Mesendoderm (in vitro differentiated cells): Measurements from ENCODE around the gene WHAMM.
"Not testable (repeated sequence)": the region's sequence is repeated elsewhere in the genome, so short reads cannot be mapped to it uniquely, and the experiment has no call there.

Experiments
- DNase-seq: peaks from one replicate; pipeline ENCODE4 v3.0.0; 2013
- H2AK5ac ChIP-seq: 2 replicates; pipeline ENCODE4 v1.6.1; 2013; ENCODE audit warnings: low read length, inconsistent platforms
- H2BK120ac ChIP-seq: 2 replicates; pipeline ENCODE4 v1.6.1; 2013; ENCODE audit warnings: low read depth, mild to moderate bottlenecking, low read length, moderate library complexity, mixed read lengths
- H2BK15ac ChIP-seq: replicated peaks from 2 replicates; pipeline ENCODE4 v1.6.1; 2013; ENCODE audit warnings: low read depth, mild to moderate bottlenecking, moderate library complexity
- H2BK5ac ChIP-seq: 2 replicates; pipeline ENCODE4 v1.6.1; 2013; ENCODE audit warnings: low read length, inconsistent platforms
- H3K18ac ChIP-seq: 2 replicates; pipeline ENCODE4 v1.6.1; 2013; ENCODE audit warnings: mild to moderate bottlenecking, low read length, mixed read lengths
- H3K23ac ChIP-seq: one replicate; pipeline ENCODE4 v1.6.1; 2013; ENCODE audit warnings: low read length
- H3K27ac ChIP-seq: 2 replicates; pipeline ENCODE4 v1.5.1; 2013; ENCODE audit warnings: low read depth, mild to moderate bottlenecking, inconsistent platforms, low read length, moderate library complexity
- H3K27me3 ChIP-seq: 2 replicates; pipeline ENCODE4 v1.6.1; 2013; ENCODE audit warnings: low read length, control low read depth, mild to moderate bottlenecking, inconsistent platforms; ENCODE audit not compliant: insufficient read depth, poor library complexity
- H3K36me3 ChIP-seq: 2 replicates; pipeline ENCODE4 v1.6.1; 2013; ENCODE audit warnings: low read length, inconsistent platforms; ENCODE audit not compliant: control insufficient read depth, insufficient read depth
- H3K4ac ChIP-seq: one replicate; pipeline ENCODE4 v1.6.1; 2013; ENCODE audit warnings: low read depth, mild to moderate bottlenecking, low read length, moderate library complexity
- H3K4me1 ChIP-seq: 2 replicates; pipeline ENCODE4 v1.6.1; 2013; ENCODE audit warnings: low read depth, low read length, inconsistent platforms; ENCODE audit not compliant: control insufficient read depth
- H3K4me2 ChIP-seq: 2 replicates; pipeline ENCODE4 v1.6.1; 2013; ENCODE audit warnings: low read length
- H3K4me3 ChIP-seq: 2 replicates; pipeline ENCODE4 v1.5.1; 2013; ENCODE audit warnings: mild to moderate bottlenecking, low read length
- H3K56ac ChIP-seq: one replicate; pipeline ENCODE4 v1.6.1; 2013; ENCODE audit warnings: low read length
- H3K79me1 ChIP-seq: 2 replicates; pipeline ENCODE4 v1.6.1; 2013; ENCODE audit warnings: low read length, inconsistent platforms
- H3K79me2 ChIP-seq: 2 replicates; pipeline ENCODE4 v1.6.1; 2013; ENCODE audit warnings: mild to moderate bottlenecking, low read length; ENCODE audit not compliant: control insufficient read depth, insufficient read depth
- H3K9ac ChIP-seq: 2 replicates; pipeline ENCODE4 v1.6.1; 2013; ENCODE audit warnings: low read length, inconsistent platforms
- H4K5ac ChIP-seq: one replicate; pipeline ENCODE4 v1.6.1; 2013; ENCODE audit warnings: low read length
- H4K8ac ChIP-seq: one replicate; pipeline ENCODE4 v1.6.1; 2013; ENCODE audit warnings: low read depth, mild to moderate bottlenecking, control low read depth, low read length, moderate library complexity
- WGBS: extraction: QIAGEN DNeasy Blood & Tissue Kit; methylation state at CpG from one replicate; pipeline ENCODE4 v1.1.7; 2013; ENCODE audit warnings: low lambda C conversion rate, missing lambda C conversion rate; ENCODE audit not compliant: insufficient coverage; ENCODE audit errors: extremely low coverage; 5-methylcytosine and 5-hydroxymethylcytosine counted together

The WHAMM gene

DNA sequence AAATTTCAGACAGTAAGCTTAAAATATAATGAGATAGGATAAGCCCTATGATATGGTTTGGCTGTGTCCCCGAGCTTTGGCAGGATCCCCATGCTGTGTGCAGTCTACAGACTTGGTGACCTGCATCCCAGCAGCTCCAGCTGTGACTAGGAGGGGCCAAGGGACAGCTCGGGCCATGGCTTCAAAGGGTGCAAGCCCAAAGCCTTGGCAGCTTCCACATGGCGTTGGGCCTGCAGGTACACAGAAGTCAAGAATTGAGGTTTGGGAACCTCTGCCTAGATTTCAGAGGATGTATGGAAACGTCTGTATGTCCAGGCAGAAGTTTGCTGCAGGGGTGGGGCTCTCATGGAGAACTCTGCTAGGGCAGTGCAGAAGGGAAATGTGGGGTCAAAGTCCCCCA is 56.2 kb downstream of the WHAMM start:
- H3K36me3 ChIP-seq, H3K79me2 ChIP-seq, H3K79me1 ChIP-seq, H3K23ac ChIP-seq, H3K27ac ChIP-seq, H3K56ac ChIP-seq, H2BK120ac ChIP-seq, H2AK5ac ChIP-seq, H4K5ac ChIP-seq, H3K4me2 ChIP-seq, H4K8ac ChIP-seq, H3K9ac ChIP-seq, H2BK15ac ChIP-seq, H3K18ac ChIP-seq, H3K4ac ChIP-seq, H2BK5ac ChIP-seq, H3K4me1 ChIP-seq, DNase-seq, H3K4me3 ChIP-seq, H3K27me3 ChIP-seq: not testable (repeated sequence)
- no CpG with 5 or more reads among the region's 4 CpGs for WGBS

- not testable (repeated sequence) for H4K8ac ChIP-seq, H3K79me2 ChIP-seq, H3K79me1 ChIP-seq, H2AK5ac ChIP-seq, H3K9ac ChIP-seq, H3K18ac ChIP-seq, H3K4me1 ChIP-seq, H4K5ac ChIP-seq, H2BK5ac ChIP-seq, H3K4me3 ChIP-seq, H3K4me2 ChIP-seq, H3K4ac ChIP-seq, H3K23ac ChIP-seq, DNase-seq, H3K27me3 ChIP-seq, H3K56ac ChIP-seq, H2BK120ac ChIP-seq, H2BK15ac ChIP-seq, H3K36me3 ChIP-seq, H3K27ac ChIP-seq
- no CpG with 5 or more reads among the region's 3 CpGs for WGBS
Observed at GRCh38 chr15:82865981-82866380, 56.6 kb downstream of the WHAMM start.

DNA sequence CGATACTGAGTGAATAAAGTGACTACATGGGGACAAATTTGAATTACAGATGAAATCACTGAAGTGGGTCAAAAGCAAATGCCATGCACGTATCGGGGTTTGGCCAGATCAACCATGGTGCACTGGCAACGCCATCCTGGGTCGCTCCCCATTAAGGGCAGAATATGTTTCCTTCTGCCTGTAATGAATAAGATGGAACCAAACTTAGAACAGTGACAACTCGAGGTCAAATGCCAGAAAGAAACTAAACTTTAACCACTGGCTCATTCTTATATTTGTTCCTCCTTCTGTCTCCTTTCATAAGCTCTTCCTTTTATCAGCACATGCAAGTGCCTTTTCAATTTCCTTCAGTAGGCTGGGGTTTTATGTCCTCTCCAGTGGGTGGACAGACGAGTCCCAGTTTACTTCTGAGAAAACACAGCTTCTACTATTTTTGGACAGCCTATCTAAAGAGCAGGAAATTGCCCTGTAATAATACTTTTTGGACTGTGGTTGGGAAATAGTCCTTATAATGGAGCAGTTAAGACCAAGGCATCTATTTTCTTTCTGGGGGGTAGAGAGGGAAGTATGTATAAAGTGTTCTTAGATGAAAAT is 61.4 kb downstream of the WHAMM start:
- H3K18ac ChIP-seq, result no peak overlapping the region
- H2AK5ac ChIP-seq, result no peak overlapping the region
- no peak overlapping the region for H4K5ac ChIP-seq
- H2BK15ac ChIP-seq, result no peak overlapping the region
- H3K9ac ChIP-seq, result no peak overlapping the region
- no peaks in the 10 kb centered on the region for H3K79me2 ChIP-seq
- H4K8ac ChIP-seq, result no peak overlapping the region
- H3K79me1 ChIP-seq, result no peaks in the 10 kb centered on the region
- WGBS, result no CpG with 5 or more reads among the region's 7 CpGs
- H3K4me1 ChIP-seq, result no peaks in the 10 kb centered on the region
- H3K23ac ChIP-seq, result no peak overlapping the region
- DNase-seq, result no peak
- no peak overlapping the region for H2BK120ac ChIP-seq
- no peak overlapping the region for H2BK5ac ChIP-seq
- no peak overlapping the region for H3K4me2 ChIP-seq
- H3K36me3 ChIP-seq, result no peaks in the 10 kb centered on the region
- H3K4ac ChIP-seq, result no peak overlapping the region
- no peak overlapping the region for H3K56ac ChIP-seq
- H3K27me3 ChIP-seq, result no peaks in the 10 kb centered on the region
- no peak overlapping the region for H3K27ac ChIP-seq
- no peak overlapping the region for H3K4me3 ChIP-seq

GRCh38 chr15:82871358-82871757 is 61.9 kb downstream of the WHAMM start:
- no peak for DNase-seq
- Histone ChIP-seq H3K27me3 (no peaks in the 10 kb centered on the region), H4K5ac (no peak overlapping the region), H3K18ac (no peak overlapping the region), H3K79me2 (no peaks in the 10 kb centered on the region), H2BK120ac (no peak overlapping the region), H3K4me2 (no peak overlapping the region), H3K23ac (no peak overlapping the region), H3K27ac (no peak overlapping the region), H3K4me3 (no peak overlapping the region), H3K79me1 (no peaks in the 10 kb centered on the region), H3K9ac (no peak overlapping the region), H3K4me1 (no peaks in the 10 kb centered on the region), H2BK15ac (no peak overlapping the region), H4K8ac (no peak overlapping the region), H3K4ac (no peak overlapping the region), H2AK5ac (no peak overlapping the region), H3K36me3 (no peaks in the 10 kb centered on the region), H2BK5ac (no peak overlapping the region), H3K56ac (no peak overlapping the region)
- no CpG with 5 or more reads among the region's 5 CpGs for WGBS

DNA sequence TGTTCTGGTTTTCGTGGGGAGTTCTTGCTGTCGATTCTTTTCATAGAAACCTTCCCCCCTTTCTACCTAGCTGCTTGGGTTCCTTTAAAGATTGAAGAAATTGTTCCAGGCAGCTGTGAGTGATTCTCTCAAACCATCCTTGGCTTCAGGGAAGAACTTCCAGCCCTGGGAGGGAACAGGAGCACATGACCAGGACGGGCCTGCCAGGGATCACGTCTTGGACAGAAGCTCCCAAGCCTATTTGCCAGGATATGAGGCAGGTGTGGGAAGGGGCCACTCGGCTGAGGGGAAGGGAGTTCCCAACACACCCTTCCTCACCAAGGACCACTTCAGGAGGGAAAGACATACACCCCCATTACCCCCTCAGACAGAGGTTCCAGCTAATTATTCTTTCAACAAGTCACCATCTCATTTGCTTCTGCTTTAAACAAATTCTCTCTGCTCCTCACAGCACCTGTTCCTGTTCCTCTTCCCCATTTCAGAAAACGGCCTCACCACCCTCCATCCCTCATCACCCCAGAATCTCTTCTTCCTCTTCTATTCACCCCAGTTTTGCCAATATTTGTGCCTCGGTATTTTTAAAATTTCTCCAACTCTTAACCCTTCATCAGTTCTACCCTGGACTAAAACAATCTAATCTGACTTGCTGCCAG is 62.5 kb downstream of the WHAMM start:
- no peak overlapping the region for H3K4me2 ChIP-seq
- no peak overlapping the region for H3K9ac ChIP-seq
- no peak overlapping the region for H3K4me3 ChIP-seq
- no peaks in the 10 kb centered on the region for H3K27me3 ChIP-seq
- no peak overlapping the region for H4K5ac ChIP-seq
- no peak overlapping the region for H3K18ac ChIP-seq
- H3K4ac ChIP-seq, result no peak overlapping the region
- no CpG with 5 or more reads among the region's 7 CpGs for WGBS
- H3K27ac ChIP-seq, result no peak overlapping the region
- H3K56ac ChIP-seq, result no peak overlapping the region
- no peaks in the 10 kb centered on the region for H3K36me3 ChIP-seq
- no peak overlapping the region for H2AK5ac ChIP-seq
- H2BK5ac ChIP-seq, result no peak overlapping the region
- no peak overlapping the region for H4K8ac ChIP-seq
- no peak overlapping the region for H2BK15ac ChIP-seq
- H3K23ac ChIP-seq, result no peak overlapping the region
- H3K79me1 ChIP-seq, result no peaks in the 10 kb centered on the region
- no peaks in the 10 kb centered on the region for H3K4me1 ChIP-seq
- DNase-seq, result no peak
- H2BK120ac ChIP-seq, result no peak overlapping the region
- no peaks in the 10 kb centered on the region for H3K79me2 ChIP-seq
